Measurements from ENCODE around the gene SRC.
"Not testable (repeated sequence)": the region's sequence is repeated elsewhere in the genome, so short reads cannot be mapped to it uniquely, and the experiment has no call there.

Gene SRC

DNA sequence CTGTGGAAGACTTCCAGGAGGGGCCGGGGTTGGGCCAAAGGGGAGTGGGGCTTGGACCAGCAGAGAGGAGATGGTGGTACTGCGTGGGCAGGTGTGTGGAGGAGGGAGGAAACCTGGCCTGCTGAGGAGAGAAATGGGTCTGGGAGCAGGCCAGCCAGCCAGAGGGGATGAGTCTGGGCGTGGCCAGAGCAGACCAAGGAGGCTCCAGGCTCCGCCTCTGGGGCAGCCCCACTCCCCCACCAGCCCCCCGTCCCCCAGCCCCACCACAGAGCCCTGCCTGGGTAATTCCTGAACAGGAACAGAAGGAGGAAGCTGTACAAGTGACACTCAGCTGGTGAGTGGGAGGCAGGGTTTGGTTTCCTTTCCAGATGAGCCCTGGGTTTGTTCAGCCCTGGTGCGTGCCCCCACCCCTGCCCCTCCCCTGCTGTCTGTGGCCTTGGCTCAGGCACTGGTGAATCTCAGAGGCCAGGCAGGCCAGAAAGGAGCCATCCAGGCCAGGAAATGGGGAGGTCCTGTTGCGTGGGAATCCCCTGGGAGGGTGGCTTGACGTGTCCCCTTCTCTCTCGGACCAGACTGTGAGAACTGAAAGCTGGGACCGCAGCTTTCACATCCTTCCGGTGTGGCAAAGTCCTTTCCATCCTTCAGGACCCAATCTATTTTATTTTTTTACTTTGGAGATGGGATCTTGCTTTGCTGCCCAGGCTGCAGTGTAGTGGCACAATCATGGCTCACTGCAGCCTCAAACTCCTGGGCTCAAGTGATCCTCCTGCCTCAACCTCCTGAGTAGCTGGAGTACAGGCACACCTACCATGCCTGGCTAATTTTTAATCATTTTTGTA is 9.4 kb upstream of the SRC start:
- no peak for DNase-seq (ENCODE audit: low read depth, low spot score)

DNA sequence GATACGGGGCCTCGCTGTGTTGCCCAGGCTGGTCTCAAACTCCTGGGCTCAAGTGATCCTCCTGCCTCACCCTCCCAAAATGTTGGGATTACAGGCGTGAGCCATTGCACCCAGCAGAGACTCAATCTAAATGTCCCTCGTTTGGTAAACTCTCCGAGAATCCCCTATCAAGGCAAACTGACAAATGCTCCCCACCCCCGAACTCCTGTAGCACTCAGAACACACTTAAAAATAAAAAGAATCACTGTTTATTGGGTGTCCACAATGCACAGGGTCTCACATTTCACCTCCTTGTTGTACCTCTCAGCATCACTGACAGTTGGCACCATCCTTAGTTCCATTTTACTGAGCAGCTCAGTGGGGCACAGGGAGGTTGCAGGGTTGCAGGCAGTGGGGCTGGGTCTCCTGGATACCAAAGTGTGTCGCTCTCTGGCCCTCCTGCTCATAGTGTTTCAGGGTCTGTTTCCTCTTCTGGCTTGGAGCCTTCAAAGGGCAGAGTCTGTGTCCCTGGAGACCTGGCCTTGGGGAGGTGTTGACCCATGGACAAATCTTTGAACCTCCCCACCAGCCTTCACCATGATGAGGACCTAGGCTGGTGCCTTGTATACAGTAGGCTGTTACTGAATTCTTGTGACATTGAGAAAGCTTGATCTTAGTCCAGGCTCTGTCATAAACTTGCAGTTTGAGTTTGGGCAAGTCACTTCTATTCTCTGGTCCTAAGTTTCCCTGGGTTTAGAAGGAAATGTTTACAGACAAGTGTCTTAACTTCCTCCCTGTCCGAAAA is 8.5 kb upstream of the SRC start:
- no peak for DNase-seq (ENCODE audit: low read depth, low spot score)

DNA sequence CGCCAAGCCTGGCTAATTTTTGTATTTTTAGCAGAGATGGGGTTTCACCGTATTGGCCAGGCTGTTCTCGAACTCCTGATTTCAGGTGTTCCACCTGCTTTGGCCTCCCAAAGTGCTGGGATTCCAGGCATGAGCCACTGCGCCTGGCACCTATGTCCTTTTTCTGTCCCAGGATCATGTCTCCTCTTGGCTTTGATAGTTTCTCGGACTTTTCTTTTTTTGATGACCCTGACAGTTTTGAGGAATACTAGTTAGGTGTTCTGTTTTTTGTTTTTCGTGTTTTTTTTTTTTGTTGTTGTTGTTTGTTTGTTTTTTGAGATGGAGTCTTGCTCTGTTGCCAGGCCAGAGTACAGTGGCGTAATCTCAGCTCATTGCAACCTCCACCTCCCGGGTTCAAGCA is 7.6 kb upstream of the SRC start:
- DNase-seq (ENCODE audit: low read depth, low spot score) = not testable (repeated sequence)

DNA sequence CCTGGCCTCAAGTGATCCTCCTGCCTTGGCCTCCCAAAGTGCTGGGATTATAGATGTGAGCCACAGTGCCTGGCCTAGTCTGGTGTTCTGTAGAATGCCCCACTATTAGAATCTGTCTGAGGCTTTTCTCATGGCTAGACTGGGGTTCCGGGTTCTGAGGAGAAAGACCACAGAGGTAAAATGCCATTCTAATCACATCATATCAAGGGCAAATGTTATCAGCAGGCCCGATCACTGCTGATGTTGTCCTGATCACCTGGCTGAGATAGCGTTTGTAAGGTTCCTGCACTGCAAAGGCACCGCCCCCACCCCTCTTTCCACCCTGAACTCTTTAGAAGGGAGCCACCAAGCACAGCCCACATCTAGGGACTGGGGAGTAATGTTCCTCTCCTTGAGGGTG is 6.7 kb upstream of the SRC start:
- DNase-seq (ENCODE audit: low read depth, low spot score) = no peak

DNA sequence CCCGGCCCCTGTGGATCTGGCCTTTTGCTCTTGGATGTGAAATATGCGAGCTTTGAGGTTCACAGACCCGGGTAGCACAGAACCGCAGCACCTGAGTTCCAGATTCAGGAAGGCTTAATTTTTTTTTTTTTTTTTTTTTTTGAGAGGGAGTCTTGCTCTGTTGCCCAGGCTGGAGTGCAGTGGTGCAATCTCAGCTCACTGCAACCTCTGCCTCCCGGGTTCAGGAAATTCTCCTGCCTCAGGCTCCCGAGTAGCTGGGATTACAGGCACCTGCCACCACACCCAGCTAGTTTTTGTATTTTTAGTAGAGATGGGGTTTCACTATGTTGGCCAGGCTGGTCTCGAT is 6.2 kb upstream of the SRC start:
- not testable (repeated sequence) for DNase-seq (ENCODE audit: low read depth, low spot score)

DNA sequence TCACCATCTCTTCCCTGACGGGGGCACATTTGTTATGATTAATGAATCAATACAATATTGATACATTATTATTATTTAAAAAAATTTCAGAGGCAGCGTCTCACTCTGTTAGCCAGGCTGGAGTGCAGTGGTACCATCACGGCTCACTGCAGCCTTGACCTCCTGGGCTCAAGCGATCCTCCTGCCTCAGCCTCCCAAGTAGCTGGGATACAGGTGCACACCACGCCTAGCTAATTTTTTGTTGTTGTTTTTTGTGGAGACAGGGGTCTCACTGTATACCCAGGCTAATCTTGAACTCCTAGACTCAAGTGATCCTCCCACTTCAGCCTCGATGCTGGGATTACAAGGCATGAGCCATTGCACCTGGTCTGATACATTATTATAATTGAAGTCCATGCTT is 4.9 kb upstream of the SRC start:
- DNase-seq (ENCODE audit: low read depth, low spot score) = no peak

DNA sequence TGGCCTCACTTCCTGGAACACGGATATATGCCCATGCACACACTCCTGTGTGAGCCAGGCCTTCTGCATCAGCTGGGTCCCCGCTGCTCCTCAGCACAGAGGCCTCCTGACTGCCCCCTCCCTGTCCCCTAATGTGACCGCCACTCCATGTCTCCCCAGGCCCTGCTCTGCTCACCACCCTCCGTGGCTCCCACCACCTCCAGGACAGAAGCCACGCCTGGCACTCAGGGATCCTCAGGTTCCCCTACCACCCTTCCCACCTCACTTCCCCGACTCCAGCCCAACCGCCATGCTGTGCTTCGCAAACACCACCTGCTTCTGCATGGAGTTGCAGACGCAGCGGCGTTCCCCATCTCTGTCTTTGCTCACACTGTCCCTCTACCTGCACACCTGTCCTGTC is 4.3 kb upstream of the SRC start:
- no peak for DNase-seq (ENCODE audit: low read depth, low spot score)

DNA sequence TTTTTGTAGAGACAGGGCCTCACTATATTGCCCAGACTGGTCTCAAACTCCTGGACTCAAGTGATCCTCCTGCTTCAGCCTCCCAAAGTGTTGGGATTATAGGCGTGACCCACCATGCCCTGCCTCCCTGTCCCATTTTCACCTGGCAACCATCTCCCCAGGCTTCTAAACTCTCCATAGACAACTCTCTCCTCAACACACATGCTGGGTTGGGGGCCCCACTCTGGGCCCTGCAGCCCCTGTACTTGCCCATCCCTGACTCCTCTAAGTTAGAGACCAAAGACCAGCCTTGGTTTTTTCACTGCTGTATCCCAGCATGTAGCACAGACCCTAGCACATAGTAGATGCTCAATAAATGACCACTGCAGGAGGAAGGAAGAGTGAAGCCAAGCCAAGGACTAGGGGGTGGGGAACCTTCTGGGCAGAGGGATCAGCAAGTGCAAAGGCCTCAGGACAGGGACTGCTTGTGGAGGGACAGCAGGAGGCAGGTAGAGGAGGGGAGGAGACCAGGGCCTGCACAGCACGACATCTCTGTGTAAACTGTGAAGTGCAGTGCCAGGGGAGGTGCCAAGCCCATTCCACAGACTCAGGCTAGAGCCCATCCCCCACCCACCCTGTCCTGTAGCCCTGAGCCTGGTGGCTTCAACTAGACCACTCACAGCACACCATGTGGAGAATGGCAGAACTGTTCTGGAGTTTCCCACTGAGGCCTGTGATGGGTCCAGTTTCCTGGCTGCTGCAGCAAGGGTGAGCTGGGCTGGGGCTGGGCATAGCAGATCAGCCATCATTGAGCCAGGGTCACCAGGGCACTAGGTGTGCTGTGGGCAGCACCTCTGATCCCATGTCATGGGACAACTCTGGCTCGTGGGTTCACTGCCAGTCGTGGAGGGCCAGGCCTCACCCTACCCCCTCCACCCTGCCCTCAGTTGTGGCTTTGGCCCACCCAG is 3.4 kb upstream of the SRC start:
- DNase-seq (ENCODE audit: low read depth, low spot score) = no peak

DNA sequence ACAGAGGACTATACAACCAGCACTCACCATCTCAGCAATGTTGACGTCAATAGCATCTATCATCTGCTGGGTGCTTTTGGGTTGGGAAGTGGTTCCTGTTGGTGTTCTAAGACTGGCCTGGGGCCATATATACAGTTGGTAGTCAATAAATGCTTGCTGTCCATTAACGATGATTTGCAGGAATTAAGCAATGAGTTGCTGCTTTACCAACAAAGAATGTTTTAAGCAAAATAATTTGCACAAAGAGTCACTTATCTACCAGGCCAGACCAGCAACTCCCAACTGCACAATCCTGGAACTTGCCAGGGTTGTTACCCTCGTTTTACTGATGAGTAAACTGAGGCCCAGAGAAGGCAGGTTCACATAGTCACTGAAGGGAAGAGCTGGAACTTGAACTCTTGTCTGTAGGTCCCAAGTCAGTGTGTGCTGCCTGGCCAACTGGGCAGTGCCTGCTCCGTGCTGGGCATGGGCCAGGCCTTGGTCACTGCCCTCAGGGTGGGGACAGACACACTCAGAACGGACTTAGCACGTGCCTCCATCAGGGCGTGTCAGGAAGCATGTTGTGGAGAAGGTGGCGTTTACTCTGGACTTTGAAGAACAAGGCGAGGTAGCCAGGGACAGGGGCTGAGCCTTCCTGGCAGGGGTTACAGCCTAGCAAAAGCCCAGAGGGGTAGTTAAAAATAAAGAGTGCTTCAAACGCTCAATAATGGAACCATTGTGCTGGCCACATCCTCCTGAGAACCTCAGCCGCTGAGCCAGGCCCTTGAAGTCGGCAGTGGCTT is 2.5 kb upstream of the SRC start:
- DNase-seq (ENCODE audit: low read depth, low spot score) = no peak

DNA sequence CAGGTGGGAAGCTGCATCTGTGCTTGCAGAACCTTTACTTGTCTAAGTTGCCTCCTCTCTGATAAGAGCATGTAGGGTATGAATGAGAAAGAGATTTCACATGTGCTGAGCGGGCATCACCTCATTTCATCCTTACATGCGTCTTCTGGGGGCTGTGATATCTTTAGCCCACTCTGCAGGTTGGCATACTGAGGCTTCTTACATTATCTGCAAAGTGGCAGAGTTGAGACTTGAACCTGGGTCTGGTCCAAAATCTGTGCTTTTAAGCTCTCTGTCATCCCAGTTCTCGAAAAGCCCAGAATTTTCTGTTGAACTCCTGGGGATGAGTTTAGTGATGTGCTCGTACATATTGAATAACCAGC is 2.0 kb upstream of the SRC start:
- DNase-seq (ENCODE audit: low read depth, low spot score) = no peak

DNA sequence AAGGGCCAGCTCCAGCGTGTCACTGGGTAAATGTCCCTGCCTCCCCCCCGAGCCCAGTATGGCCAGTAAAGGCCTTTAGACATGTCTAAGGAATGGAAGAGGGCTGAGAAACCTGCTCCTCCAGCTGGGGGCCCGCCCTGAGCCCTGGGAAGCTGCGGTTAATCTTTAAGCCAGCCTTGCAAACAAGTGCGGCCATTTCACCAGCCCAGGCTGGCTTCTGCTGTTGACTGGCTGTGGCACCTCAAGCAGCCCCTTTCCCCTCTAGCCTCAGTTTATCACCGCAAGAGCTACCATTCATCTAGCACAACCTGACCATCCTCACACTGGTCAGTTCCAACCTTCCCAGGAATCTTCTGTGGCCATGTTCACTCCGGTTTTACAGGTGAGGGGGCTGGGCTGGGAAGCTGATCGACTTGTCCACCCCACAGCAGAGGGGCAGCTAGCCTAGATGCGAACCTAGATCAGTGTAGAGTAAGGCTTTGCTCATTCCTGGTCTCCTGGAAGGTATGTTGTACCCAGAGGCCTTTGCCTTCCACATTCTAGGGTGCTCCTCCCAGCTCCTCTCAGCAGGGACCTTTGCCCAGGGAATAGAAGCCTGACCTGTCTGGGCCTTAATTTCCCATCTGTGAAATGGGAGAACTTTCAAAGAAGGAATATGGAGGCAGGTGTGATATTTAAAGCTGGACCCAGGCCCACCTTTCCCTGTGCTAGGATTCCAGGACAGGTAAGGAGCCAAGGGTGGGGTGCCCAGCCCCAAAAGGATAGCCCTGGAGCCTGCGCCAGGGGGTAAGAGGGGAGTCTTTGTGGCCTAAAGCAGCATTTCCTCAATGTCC is 1.2 kb upstream of the SRC start:
- no peak for DNase-seq (ENCODE audit: low read depth, low spot score)

DNA sequence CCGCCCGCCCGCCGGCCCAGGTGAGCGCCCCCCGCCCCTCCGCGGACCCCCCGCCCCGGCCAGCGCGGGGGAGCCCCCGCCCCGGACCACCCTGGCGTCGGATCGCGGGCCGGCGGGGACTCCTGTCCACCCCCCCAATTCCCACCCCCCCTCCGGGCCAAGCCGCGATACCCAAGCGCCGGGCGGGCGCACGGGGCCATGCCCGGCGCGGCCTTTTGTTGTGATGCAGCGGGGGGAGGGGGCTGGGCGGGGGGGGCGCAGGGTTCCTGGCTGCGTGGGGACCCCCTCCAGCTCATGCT is 245 bp downstream of the SRC start:
- no peak for DNase-seq (ENCODE audit: low read depth, low spot score)

DNA sequence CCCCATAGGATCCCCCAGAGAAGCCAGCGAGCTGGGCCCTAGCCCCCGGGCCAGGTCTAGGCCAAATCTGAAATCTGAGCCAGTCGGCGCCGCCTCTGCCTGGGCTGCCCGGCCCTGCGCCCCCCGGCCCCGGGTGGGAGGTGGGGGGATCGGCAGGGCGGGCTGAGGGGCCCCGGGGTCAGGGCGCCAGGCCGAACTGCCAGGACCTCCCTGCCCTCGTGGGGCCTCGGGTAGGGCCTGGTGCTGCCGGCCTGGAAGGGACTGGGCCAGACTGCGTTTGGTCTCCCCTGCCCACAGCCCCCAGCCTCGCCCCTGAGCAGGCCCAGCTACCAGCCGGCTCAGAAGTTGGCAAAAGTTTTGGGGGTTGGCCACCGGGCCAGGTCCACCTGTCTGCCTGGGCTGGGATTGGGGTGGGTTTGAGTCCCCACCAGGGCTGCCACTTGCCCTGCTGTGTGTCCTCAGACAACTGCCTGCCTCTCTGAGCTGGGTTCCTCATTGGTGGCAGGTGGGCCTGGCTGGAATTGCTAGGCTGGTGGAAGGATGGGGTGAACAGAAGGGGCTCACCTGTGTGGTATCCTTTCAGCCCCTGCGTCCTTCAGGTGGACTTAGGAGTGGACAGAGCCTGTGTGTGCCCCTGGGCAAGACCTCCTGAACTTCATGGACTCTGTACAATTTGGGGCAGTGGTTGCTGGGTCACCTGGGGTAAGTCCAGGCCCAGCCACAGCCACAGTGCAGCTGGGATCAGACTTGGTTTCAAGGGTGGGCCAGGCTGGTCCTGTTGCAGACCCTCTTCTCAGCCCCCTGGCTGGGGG is 801 bp downstream of the SRC start:
- no peak for DNase-seq (ENCODE audit: low read depth, low spot score)

DNA sequence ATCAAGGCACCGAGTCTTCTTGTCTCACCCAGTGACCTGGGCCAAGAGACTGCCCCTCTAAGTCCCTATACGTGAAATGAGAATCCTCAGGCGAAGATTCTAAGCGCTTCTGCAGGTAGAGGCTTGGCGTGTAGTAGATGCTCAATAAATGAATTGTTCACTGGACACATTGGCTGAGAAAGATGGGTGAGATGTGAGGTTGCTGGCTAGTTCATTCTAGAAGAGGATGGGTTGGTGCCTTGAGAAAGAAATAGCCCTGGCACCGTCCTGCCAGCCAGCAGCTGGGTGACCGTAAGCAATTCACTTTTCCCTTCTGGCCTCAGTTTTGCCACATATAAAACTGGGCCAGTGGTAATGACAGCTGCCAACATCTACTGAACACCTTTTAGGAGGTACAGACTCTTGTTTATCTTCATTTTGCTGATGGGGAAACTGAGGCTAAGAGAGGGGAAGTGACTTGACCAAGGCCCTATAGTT is 1.4 kb downstream of the SRC start:
- no peak for DNase-seq (ENCODE audit: low read depth, low spot score)

DNA sequence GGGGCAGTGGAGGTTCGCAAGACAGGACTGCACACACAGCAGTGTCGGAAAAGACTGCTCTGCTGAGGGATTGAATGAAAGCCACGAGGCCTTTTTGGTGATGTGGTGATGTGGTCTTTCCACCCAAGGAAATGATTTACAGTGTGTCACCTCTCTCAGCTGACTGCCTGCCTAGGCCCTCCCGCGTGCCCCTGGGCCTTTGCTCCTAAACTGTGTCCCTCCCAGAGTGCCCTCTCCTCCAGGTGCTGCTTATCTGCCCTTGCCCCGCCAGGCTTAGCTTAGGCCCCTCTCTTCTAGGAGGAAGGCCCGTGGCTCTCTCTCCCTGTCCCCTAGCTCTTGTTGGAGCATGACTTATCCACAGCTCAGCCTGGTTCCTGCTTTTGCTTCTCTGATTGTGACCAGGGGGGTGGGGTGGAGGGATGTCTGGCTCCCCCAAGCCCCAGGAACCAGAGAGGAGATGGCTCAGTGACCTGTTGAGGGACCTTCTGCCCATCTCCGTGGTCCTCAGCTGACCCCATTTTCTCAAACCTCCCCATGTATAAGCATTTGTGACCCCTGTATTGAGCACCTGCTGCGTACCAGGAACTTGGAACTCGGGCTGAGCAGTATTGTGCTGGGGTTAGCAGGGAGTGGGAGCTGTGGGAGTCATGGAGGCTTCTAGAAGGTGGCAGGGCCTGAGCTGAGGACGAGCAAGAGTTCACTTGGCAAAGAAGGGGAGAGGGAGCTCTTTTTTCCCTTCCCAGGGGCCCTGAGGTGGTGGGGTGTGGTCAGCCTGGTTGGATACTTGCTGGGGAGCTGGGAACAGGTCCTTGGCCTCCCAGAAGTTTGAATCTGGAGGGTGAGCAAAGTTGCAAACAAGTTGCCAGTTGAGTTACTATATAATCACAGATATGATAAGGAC is 2.2 kb downstream of the SRC start:
- no peak for DNase-seq (ENCODE audit: low read depth, low spot score)

DNA sequence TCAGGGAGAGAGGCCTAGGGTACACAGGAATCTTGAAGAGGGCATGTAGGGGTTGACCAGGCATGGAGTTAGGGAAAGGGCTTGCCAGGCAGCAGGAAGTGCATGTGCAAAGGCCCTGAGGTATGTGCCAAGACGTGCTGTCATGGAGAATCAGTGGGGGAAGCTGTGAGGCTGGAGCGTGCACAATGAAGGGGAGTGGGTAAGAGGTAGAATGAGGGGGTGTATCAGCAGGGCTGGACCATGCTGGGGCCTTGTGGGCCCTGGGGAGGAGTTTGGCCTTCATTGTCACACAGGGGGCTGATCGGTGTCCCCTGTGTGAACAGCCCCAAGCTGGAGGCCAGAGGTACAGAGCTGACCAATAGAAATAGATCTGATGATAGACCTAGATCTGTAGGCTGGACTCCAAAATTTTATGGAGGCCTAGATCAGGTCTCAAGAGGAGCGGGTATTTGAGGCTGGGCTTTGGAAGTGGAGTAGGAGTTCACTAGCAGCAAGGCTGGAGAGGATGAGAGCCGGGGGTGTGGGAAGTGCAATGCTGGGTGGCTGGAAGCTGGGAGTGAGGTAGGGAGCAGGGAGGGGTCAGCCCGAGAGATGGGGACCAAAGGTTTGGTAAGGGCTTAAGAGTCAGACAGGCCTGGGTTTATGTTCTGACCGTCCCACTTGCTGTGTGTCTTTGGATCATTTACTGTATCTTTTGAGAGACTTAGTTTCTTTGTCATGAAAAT is 3.0 kb downstream of the SRC start:
- DNase-seq (ENCODE audit: low read depth, low spot score) = no peak

DNA sequence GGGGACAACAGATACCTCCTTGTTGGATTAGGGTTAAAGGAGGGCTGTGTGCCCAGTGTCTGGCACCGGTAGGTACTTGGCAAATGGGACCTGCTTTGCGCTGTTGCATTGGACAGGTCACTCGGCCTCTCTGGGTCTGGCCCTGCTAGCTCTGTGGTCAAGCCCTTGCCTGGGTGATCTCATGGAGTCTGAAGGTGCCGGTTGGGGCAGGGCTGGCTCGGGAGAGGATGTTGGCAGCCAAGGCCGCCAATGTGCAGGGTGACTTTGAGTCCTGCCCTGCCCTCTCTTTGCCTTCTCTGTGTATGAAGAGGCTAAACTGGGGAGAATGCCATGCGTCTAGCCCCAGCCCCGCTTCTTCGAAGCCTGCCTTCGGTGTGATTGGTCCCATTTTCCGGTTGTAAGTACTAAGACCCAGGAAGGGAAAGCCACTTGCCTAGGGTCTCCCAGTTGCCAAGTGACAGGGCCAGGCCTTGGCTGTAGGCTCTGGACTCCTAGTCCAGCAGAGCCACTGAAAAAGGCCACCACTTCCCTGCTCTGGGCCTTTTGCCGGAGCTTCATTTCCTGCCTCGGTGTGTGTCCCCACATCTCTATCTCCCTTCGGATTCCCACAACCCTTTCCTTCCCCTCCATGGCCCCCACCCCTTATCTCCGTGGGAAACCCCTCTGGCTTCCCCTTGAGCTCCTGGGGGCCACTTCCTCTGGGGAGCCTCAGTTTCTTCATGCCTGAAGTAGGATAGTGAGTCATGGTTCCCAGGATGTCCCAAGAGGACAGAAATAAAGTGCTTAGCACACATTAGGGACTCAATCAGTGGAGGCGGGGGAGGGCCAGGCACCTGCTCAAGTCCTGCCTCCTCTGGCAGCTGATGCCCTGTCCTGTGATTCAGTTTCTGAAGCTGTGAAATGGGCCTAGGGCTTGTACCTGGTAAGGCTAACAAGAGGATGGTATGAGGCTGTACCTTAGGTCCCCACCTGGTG is 3.9 kb downstream of the SRC start:
- DNase-seq (ENCODE audit: low read depth, low spot score) = no peak

All from iPS DF 19.7 (cell line).